ENCODE data around the gene CAMSAP2.

CAMSAP2 gene

GRCh38 chr1:200901796-200902444 is 163.2 kb downstream of the CAMSAP2 start:
- DNase-seq, result no peak

- DNase-seq, result no peak
Observed at GRCh38 chr1:200903793-200904192, 165.1 kb downstream of the CAMSAP2 start.

GRCh38 chr1:200904772-200905171 is 166.1 kb downstream of the CAMSAP2 start:
- no peak for DNase-seq

- DNase-seq, result peak; percentile 77 to 83
Observed at GRCh38 chr1:200905411-200906052, 166.8 kb downstream of the CAMSAP2 start.

- DNase-seq, result no peak
Observed at GRCh38 chr1:200906491-200906890, 167.8 kb downstream of the CAMSAP2 start.

- DNase-seq, result peak; percentile 94 to 95
Observed at GRCh38 chr1:200907611-200908097, 169.0 kb downstream of the CAMSAP2 start.

GRCh38 chr1:200908191-200908868 is 169.6 kb downstream of the CAMSAP2 start:
- no peak for DNase-seq

GRCh38 chr1:200909071-200909470 is 170.4 kb downstream of the CAMSAP2 start:
- DNase-seq, result no peak

GRCh38 chr1:200909757-200910239 is 171.1 kb downstream of the CAMSAP2 start:
- no peak for DNase-seq

Measured in AML-193 (cell line).